Fibroblast of skin of abdomen (primary cell): Measurements from ENCODE around the gene PIP. TPM values are rescaled to one million over a fixed set of nuclear protein-coding genes. Genes with fewer than 3 reads are reported as not detected.
"Not testable (repeated sequence)": the region's sequence is repeated elsewhere in the genome, so short reads cannot be mapped to it uniquely, and the experiment has no call there.

Source experiments
- DNase-seq: peaks from one replicate; pipeline ENCODE4 v3.0.0-alpha.2; 2013
- polyA plus RNA-seq, 2 experiments: library from polyadenylated mRNA; unstranded; fragments of 120-200 nt; gene quantifications; one replicate each; pipeline ENCODE4 v1.2.1, GENCODE V29; 2013; ENCODE audit not compliant: insufficient read length in 2 of 2

Gene PIP, protein sequence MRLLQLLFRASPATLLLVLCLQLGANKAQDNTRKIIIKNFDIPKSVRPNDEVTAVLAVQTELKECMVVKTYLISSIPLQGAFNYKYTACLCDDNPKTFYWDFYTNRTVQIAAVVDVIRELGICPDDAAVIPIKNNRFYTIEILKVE
- polyA plus RNA-seq (2013, experiment 1 of 2; ENCODE audit: insufficient read length), result not detected
- not detected for polyA plus RNA-seq (2013, experiment 2 of 2; ENCODE audit: insufficient read length)

DNA sequence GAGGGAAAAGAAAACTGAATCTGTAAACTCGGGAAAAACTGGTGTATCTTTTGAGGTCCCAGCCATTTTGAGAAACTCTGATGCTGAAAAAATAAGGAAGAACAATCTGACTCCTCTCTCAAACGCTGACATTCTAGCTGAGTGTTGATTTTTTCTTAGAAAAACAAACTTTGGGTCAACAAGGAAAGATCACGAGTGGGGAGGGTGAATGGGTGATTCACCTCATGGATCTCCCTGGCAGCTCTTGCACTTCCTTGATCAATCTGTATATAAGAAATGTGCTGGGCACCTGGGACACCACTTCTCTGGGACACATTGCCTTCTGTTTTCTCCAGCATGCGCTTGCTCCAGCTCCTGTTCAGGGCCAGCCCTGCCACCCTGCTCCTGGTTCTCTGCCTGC is at the start of gene PIP:
TSS of gene PIP (plus strand) at position 297 of the 400 bp plus-strand sequence. CDS start at position 337, 40 bp downstream.
- DNase-seq, result no peak

DNA sequence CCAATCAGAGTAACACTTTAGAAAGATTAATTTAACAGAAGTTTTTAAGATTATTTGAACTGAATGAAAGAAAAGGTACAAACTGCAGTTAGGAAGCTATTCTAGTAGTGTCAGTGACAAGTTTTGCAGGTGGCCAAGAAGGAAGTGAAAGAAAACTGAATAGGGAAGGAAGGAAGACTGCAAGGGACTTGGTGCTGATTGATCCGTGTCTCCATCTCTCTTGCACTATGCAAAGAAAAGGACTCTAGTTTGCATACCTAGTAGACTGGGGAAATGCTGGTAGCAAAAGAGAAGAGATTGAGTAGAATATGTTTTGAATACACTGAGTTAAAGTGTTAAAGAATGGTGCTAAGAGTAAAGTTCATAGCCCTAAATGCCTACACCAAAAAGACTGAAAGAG is 46.8 kb upstream of the PIP start:
- DNase-seq, result no peak

DNA sequence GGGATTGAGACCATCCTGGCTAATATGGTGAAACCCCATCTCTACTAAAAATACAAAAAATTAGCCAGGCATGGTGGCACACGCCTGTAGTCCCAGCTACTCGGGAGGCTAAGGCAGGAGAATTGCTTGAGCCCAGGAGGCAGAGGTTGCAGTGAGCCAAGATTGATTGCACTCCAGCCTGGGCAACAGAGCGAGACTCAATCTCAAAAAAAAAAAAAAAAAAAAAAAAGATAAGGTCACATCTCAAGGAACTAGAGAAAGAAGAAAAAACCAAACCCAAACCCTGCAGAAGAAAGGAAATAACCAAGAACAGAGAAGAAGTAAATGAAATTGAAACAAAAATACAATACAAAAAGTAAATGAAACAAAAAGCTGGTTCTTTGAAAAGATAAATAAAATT is 46.3 kb upstream of the PIP start:
- DNase-seq, result not testable (repeated sequence)

DNA sequence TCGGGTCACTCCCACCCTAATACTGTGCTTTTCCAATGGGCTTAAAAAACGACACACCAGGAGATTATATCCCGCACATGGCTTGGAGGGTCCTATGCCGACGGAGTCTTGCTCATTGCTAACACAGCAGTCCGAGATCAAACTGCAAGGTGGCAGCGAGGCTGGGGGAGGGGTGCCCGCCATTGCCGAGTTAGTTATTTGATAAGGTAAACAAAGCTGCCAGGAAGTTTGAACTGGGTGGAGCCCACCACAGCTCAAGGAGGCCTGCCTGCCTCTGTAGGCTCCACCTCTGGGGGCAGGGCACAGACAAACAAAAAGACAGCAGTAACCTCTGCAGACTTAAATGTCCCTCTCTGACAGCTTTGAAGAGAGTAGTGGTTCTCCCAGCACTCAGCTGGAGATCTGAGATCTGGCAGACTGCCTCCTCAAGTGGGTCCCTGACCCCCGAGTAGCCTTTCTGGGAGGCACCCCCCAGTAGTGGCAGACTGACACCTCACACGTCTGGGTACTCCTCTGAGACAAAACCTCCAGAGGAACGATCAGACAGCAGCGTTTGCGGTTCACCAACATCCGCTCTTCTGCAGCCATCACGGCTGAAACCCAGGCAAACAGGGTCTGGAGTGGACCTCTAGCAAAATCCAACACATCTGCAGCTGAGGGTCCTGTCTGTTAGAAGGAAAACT is 43.2 kb upstream of the PIP start:
- not testable (repeated sequence) for DNase-seq

DNA sequence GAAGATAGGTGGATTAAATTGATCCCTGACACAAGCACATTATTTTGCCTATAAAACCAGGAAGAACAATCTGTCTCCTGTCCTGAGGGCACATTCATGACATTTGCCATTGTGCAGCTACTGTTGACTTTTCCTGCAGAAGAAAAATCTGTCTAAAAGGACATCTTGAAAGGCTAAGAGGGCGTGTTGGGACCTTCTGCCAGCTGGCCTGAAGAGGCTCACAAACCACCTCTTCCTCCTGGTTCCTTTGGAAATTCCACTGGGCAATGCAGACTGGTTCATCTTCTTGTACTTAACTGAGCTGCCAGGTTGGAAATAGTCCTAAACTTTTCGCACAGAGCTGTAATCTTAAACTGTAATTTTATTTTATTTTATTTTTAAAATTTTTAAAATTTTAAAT is 35.7 kb upstream of the PIP start:
- no peak for DNase-seq

DNA sequence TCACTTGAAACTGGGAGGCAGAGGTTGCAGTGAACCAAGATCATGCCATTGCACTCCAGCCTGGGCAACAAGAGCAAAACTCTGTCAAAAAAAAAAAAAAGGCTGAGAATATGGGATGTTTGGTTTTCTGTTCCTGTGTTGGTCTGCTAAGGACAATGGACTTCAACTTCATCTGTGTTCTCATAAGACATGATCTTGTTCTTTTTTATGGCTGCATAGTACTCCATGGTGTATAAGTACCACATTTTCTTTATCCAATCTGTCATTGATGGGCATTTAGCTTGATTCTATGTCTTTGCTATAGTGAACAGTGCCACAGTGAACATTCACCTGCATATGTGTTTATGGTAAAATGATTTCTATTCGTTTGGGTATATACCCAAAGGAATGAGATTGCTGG is 32.3 kb upstream of the PIP start:
- DNase-seq, result not testable (repeated sequence)

DNA sequence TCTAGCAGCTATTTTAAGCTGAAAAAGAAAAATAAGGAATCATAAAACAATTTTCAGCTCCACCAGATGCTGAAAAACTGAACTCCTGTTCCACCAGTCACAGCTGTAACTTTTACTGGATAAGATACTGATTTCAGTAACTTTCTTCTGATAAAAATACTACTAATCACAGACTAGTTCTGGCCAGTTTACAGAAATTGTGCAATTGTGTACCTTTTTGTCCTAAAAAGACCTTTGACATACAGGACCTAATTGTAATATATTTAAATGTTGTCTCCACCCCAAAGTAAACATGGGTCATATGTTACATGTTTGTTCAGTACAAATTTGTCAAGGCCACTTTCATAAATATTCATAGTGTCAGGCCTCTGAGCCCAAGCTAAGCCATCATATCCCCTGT is 27.1 kb upstream of the PIP start:
- DNase-seq, result no peak

DNA sequence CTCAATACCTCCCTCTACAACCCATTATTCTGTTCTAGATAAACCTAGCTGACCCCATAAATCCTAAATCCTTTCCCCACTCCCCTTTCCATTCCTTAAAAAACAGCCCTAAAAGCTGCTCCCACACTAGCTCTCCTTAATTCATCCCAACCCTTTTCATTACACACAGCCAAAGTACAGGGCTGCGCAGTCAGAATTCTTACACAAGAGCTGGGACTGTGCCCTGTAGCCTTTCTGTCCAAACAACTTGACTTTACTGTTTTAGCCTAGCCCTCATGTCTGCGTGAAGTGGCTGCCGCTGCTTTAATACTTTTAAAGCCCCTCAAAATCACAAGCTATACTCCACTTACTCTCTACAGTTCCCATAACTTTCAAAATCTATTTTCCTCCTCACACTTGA is 23.9 kb upstream of the PIP start:
- not testable (repeated sequence) for DNase-seq

DNA sequence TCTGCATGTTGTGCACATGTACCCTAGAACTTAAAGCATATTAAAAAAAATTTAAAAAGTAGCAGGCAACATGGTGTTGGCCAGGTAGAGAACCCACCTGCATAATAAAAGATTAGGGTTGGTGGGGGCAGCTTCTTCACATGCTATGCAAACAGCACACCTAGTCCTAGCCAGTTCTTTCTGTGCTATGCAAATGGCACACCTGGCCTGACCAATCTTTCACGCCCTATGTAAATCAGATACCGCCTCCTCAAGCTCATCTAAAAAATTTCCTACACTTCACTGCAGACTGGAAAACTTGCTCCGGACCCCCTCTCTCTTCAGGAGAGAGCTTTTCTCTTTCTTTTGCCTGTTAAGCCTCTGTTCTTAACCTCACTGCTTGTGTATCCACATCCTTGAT is 14.5 kb upstream of the PIP start:
- no peak for DNase-seq

DNA sequence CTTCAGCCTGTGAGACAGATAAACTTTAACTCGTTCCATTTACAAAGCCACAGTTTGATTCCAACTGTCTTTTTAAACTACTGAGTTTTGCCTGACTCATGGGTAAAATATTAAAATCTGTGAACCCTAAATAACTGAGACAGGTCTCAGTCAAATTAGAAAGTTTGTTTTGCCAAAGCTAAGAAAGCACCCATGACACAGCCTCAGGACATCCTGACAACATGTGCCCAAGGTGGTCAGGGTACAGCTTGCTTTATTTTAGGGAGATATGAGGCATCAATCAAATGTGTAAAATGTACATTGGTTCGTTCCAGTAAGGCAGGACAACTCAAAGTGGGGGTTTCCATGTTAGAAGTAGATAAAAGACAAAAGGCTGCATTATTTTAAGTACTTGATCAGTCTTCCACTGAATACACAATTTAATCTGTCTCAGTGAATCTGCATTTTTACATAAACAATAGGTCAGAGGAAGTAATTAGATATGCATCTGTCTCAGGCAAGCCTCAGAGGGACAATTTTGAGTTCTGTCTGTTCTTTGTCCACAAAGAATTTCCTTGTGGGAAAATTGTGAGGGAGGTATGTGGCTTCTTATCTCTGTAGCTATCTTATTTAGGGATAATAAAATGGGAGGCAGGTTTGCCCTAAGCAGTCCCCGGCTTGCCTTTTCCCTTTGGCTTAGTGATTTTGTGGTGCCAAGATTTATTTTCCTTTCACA is 11.0 kb upstream of the PIP start:
- DNase-seq, result no peak

DNA sequence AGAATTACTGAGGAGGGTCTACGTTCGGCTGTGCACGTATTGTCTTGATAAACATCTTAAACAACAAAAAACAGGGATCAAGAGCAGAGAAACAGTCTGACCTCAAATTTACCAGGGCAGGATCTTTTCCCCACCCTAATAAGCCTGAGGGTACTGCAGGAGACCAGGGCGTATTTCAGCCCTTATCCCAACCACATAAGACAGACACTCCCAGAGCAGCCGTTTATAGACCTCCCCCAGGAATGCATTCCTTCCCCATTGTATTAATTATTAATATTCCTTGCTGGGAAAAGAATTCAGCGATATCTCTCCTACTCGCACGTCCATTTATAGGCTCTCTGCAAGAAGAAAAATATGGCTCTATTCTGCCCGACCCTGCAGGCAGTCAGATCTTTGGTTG is 8.6 kb upstream of the PIP start:
- not testable (repeated sequence) for DNase-seq

DNA sequence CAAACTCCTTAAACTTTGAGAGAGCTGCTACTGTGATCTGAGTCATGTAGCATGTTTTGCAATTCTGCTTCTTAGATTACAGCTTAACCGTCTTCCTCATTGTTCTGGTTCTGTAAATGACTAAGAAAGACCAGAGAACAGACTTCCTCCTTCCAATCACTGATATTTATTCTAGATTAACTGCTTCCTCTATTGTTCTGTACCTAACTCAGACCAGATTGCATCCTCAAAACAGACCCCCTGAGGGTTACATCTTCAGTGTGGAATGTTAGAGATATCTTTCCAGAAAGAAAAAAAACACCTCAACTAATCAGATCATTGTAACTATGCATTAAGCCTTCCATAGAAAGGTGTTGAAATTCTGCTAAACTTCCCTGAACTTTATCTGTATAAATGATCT is 5.7 kb upstream of the PIP start:
- no peak for DNase-seq

DNA sequence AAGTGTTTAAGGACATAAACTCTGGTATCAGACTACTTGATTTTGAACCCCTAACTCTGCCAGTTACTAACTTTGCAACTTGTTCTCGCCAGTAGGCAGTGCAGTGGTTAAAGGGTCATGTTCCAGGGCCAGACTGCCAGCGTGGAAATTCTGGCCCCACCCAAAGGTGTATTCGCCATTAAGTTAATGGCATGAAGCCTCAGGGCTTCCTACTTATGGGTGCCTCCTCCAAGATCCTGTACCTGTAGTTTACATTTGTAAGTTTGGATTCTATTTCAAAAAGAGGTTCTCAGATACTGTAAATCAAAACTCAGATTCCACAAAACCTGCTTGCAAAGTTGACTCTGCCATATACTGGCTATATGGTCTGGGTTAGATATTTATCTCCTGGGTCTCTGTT is 2.8 kb upstream of the PIP start:
- DNase-seq, result no peak

DNA sequence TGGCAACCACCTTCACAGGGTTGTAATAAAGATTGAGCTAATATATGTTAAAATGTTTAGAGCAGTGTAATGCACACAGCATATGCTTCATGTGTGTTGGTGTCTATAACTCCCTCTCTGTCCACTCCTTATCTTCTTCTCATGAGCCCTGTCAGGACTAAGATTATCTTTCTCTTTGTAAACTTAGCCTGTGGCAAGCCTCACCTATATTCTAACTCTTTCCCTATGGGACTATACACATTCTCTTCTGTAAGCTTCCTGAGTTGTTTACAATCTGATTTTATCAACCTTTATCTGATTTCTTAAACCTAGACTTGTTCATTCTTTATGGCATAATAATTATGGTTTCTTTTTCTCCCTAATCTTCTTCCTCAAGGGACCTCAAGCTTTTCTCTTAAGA is 2.4 kb upstream of the PIP start:
- DNase-seq, result no peak

DNA sequence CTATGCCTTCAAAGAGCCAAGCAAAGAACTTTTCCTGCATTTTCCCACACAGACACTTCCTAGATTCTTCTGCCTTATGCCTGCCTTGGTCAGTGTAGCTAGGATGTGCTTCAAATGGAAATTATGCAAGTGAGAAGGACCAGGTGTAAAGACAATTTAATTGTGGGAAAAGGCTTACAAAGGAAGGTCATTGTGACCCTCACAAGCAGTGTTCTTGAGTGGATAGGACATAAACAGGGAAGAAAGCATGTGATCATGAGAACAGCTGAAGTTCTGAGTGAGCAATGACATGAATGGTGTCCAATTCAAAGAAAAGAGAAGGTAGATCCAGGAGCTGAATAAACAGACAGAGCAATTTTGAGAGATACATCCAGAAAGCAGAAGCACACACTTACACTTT is 1.3 kb upstream of the PIP start:
- DNase-seq, result no peak

DNA sequence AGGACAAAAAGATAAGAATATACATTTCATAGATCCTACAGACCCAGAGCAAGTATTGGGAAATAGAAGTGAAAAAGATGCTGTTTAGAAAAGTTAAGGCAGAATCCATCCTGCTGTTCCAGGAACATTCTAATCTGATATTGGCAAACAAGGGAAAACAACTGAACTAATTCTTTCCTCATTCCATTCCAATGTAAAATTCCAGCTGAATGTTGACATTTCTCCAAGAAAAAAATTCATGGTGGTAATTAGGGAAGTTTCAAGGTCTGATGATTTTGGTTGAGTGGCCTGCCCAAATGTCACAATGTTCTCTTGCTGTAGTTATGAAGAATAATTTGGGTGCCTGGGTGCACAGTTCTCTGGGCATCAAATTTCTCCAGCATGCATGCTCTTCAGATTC is 15.2 kb downstream of the PIP start:
- no peak for DNase-seq

DNA sequence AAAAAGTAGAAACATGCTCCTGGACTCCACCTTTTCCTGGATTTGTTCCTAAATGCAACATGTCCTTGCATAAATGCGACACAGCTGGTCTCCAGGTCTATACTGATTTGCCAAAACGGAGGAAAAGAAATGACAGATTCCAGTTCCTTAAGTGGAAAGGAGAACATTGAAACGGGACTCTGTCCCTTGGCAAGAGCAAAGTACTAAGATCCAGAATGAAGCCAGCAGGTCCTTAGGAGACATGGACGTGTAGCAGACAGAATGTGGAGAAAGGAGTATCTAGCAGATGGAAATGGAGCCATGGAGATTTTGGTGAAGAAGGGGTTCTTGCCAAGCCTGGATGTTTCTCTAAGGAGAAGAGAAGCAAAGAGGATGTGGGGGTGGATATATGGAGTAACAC is 16.2 kb downstream of the PIP start:
- no peak for DNase-seq

DNA sequence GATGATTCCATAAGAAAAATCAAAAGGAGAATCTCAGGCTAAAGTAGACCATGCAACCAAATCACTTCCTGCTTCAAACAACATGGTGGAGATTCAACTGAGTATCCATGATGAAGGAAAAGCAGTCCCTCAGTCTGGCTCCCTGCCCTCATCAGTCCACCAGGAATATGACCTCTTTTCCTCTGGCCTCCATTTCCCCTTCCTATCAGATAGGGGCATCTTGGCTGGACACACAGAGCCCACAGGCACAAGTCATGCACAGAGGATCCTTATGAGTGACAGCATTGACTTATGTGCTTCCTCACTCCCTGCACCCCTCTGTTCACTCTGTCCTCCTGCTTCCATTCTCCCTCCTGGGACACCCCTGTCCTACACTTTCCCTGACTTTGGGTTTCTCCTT is 16.8 kb downstream of the PIP start:
- no peak for DNase-seq

DNA sequence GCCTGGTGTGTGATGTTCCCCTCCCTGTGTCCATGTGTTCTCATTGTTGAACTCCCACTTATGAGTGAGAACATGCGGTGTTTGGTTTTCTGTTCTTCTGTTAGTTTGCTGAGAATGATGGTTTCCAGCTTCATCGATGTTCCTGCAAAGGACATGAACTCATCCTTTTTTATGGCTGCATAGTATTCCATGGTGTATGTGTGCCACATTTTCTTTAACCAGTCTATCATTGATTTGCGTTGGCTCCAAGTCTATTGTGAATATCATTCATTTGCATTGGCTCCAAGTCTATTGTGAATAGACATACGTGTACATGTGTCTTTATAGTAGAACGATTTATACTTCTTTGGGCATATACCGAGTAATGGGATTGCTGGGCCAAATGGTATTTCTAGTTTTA is 18.8 kb downstream of the PIP start:
- not testable (repeated sequence) for DNase-seq

DNA sequence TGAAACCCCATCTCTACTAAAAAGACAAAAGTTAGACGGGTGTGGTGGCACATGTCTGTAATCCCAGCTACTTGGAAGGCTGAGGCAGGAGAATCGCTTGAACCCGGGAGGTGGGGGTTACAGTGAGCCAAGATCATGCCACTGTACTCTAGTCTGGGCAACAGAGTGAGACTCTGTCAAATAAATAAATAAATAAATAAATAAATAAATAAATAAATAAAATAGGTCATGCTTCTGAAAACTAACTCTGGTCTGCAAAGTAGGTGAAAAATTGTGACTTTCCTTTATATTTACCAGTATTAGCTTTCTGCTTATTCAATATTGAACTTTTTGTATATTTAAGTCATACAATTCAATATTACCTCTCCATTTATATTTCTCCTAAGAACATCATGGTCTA is 26.7 kb downstream of the PIP start:
- DNase-seq, result not testable (repeated sequence)

DNA sequence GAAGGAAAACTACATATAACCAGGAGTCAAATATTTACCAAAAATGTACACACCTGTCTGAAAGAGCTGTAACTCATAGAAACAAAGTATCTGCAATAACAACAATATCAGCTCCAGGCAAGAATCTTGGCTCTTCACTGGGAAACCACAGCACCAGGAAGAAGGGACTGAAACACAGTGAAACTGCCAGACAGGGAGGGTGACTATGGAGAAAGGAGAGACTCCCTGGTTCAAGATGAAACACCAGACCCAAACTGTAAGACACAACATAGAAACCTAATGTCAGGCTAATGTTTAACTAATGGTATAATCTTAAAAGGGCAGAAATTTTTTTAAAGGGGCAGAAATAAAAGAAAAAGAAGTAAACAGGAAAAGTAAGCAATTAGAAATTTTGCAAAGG is 39.8 kb downstream of the PIP start:
- DNase-seq, result no peak

DNA sequence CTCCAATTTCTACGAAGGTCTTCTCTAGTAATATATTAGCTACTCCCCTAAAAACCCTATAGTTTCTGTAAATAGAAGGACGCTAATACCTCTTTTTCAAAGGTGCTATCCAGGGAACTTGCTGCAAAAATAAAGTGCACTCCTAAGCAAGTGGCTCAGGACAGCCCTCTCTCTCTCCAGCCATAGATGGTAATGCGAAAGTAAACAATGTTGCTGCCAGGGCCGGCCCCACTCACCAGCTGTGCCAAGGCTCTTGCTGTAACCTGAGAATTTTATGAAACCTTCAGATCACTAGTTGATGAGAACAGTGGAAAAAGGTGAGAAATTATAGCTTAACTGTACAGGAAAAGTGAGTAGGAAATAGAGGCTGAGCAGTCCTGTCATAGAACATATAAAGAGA is 40.5 kb downstream of the PIP start:
- DNase-seq, result no peak

DNA sequence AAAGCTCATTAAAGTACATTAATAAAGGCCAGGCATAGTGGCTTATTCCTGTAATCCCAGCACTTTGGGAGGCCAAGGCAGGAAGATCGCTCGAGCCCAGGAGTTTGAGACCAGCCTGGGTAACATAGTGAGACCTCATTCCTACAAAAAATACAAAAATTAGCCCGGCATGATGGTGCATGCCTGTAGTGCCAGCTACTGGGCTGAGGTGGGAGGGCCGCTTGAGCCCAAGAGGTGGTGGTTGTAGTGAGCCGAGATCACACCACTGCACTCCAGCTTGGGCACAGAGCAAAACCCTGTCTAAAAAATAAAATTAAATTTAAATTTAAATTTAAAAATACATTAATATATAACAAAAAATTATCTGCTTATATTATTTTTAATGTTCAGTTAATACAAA is 44.3 kb downstream of the PIP start:
- no peak for DNase-seq
